GM12892 (cell line): ENCODE results near the gene ZNF324B.
A peak's percentile ranks its signal among the peaks of the same experiment; 100 is the strongest.
"Not testable (repeated sequence)": the region's sequence is repeated elsewhere in the genome, so short reads cannot be mapped to it uniquely, and the experiment has no call there.

Experiments used
- DNase-seq: peaks from one replicate; pipeline ENCODE4 v3.0.0; 2011; ENCODE audit not compliant: insufficient read length
- FAIRE-seq: peaks from 2 replicates; lab custom pipeline; 2011; peaks lifted over from hg19 to GRCh38; lab: Jason Lieb, UNC
- POLR2A ChIP-seq: IDR thresholded peaks from 2 replicates; pipeline ENCODE4 v1.6.1; 2011; ENCODE audit warnings: low read depth, low read length, control low read depth
- POLR2AphosphoS5 ChIP-seq: IDR thresholded peaks from 2 replicates; pipeline ENCODE4 v1.6.1; 2011; ENCODE audit warnings: low read depth, low read length, control low read depth
- TAF1 ChIP-seq: IDR thresholded peaks from 2 replicates; pipeline ENCODE4 v1.6.1; 2011; ENCODE audit warnings: low read depth, mild to moderate bottlenecking, control low read depth, low read length, borderline replicate concordance

Gene ZNF324B

GRCh38 chr19:58428617-58429016 lies 22.8 kb upstream of the ZNF324B start:
- DNase-seq, result no peak
- no peak for FAIRE-seq
- TF ChIP-seq TAF1 (no peak), POLR2A (no peak), POLR2AphosphoS5 (no peak)

DNA sequence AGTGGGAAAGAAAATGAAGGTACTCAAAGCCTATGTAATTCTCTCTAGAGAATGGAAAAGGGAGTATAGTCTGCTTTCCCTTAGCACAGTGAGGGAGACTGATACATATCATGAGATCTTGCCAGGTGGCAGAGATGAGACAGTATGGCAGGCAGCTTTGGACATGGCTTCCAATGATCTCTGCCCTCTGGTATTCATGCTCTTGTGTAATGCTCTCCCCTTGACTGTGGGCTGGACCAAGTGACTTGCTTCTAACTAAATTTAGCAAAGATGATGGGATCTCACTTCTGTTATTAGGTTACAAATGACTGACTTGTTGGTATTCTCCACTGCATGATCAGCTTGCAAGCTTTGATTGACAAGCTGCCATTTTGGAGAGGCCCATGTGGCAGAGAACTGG lies 21.7 kb upstream of the ZNF324B start:
- DNase-seq (no peak), FAIRE-seq (no peak)
- TF ChIP-seq POLR2A, result no peak
- TF ChIP-seq POLR2AphosphoS5, result no peak
- TF ChIP-seq TAF1, result no peak

GRCh38 chr19:58434217-58434616 lies 17.2 kb upstream of the ZNF324B start:
- TF ChIP-seq POLR2A, result no peak
- TF ChIP-seq TAF1, result no peak
- no peak for TF ChIP-seq POLR2AphosphoS5
- DNase-seq (no peak), FAIRE-seq (no peak)

DNA sequence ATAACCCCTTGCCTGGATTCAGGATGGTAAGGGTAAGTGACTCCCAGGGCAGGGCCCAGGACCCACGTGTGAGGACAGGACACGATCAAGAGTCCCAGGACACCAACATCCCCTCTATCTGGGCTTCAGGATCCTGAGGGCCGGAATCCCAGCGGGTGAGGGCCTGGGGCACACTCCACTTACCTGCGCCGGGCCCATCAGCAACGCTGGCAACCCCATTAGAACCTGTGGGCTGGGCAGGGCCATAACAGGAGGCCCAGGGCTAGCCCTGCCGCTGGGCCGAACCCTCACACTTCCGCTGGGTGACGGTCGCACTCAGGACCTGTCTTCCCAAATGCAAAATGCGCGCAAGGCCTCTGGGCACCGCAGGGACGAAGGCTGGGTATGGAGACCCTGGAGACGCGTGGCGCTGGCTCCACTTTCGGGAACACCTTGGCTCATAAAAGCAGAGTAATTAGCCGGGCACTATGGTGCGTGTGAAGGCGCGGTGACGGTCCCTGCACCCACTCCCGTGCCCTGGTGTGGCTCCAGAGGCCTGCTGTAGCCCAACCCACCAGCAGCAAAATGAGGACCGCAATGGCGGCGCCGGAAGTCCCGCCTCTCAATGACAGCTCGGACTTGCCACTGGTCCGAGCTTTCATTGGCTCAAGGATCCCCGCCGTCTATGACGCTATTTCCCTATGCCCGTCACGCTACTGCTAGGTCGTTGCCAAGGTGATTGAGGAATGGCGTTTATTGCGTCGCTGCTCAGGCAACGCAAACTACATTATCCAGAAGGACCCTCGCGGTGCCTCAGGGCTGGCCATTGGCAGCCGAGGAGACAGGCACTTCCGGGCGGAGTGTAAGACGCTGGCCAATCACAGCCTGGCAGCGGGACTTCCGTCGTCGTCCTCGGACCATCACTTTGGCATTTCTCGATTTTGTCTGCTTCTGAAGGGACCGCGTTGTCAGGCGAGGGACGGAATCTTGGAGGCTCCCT lies 11.6 kb upstream of the ZNF324B start, which contains the start of gene ZNF132:
TSS of gene ZNF132 (minus strand) at position 578 of the 979 bp plus-strand sequence. CDS start at position 246, 332 bp downstream.
- DNase-seq (peak; percentile 90), FAIRE-seq (peak; percentile 97)
- TF ChIP-seq POLR2AphosphoS5 (no peak), POLR2A (no peak), TAF1 (no peak)

- TF ChIP-seq POLR2A (no peak), TAF1 (no peak), POLR2AphosphoS5 (no peak)
- DNase-seq (no peak), FAIRE-seq (no peak)
These were observed 10.9 kb upstream of the ZNF324B start for GRCh38 chr19:58440556-58440955.

DNA sequence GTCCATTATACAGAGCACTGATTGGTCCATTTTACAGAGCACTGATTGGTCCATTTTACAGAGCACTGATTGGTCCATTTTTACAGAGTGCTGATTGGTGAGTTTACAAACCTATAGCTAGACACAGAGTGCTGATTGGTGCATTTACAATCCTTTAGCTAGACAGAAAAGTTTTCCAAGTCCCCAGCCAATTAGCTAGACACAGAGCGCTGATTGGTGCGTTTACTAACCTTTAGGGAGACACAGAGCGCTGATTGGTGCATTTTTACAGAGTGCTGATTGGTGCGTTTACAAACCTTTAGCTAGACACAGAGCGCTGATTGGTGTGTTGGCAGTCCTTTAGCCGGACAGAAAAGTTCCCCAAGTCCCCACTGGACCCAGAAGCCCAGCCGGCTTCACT lies 8.4 kb upstream of the ZNF324B start:
- not testable (repeated sequence) for DNase-seq, FAIRE-seq

DNA sequence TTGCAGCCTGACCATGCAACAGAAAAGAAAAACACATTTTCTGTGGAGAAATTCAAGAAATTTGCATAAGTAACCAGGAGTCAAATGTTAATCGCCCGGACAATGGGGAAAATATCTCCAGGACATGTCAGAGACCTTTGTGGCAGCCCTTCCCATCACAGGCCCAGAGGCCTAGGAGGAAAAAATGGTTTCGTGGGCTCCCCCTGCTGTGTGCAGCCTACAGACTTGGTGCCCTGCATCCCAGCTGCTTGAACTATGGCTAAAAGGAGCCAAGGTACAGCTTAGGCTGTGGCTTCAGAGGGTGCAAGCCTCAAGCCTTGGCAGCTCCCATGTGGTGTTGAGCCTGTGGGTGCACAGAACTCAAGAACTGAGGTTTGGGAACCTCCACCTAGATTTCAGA lies 2.6 kb upstream of the ZNF324B start:
- FAIRE-seq, DNase-seq: not testable (repeated sequence)

DNA sequence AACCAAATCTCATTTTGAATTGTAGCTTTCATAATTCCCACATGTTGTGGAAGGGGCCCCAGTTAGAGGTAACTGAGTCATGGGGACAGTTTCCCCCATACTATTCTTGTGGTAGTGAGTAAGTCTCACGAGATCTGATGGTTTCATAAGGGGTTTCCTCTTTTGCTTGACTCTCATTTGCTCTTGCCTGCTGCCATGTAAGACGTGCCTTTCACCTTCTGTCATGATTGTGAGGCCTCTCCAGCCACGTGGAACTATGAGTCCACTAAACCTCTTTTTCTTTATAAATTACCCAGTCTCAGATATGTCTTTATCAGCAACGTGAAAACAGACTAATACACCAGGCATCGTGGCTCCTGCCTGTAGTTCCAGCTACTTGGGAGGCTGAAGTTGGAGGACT lies 1.4 kb upstream of the ZNF324B start:
- not testable (repeated sequence) for DNase-seq, FAIRE-seq

- FAIRE-seq (no peak), DNase-seq (no peak)
These were observed 515 bp upstream of the ZNF324B start for GRCh38 chr19:58450856-58451357.

DNA sequence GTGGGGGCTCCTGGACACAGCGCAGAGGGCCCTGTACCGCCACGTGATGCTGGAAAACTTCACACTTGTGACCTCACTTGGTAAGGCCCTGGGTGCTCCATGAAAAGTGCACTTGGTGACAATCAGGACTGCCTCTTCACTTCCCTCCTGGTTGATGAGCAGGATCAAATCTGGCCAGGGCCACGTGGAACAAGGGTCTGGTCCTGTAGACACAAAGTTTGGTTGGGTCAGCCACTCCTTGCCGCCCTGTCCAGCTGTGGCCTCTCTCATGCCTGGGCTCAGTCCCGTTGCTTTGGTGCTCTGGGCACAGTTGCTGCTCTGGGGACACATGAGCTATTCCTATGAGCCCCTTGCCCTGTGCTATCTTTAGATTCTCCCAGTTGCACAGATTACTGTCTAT lies 2.3 kb downstream of the ZNF324B start:
- no peak for TF ChIP-seq POLR2A
- TF ChIP-seq POLR2AphosphoS5, result no peak
- TF ChIP-seq TAF1, result no peak
- no peak for FAIRE-seq
- DNase-seq, result no peak

More at GRCh38 chr19:58450856-58451357, 515 bp upstream of the ZNF324B start:
- no peak for TF ChIP-seq POLR2AphosphoS5
- no peak for TF ChIP-seq POLR2A

GRCh38 chr19:58455306-58455705 lies 3.9 kb downstream of the ZNF324B start:
- DNase-seq, result no peak
- TF ChIP-seq POLR2AphosphoS5 (no peak), TAF1 (no peak), POLR2A (no peak)
- FAIRE-seq, result no peak

DNA sequence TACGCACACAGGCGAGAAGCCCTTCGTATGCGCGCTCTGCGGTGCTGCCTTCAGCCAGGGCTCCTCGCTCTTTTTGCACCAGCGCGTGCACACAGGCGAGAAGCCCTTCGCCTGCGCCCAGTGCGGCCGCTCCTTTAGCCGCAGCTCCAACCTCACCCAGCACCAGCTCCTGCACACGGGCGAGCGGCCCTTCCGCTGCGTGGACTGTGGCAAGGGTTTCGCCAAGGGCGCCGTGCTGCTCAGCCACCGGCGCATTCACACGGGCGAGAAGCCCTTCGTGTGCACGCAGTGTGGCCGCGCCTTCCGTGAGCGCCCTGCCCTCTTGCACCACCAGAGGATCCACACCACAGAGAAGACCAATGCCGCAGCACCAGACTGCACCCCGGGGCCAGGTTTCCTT lies 4.7 kb downstream of the ZNF324B start:
- no peak for DNase-seq
- FAIRE-seq, result no peak

More for the DNA sequence above, 4.7 kb downstream of the ZNF324B start:
- TF ChIP-seq POLR2A (no peak), TAF1 (no peak), POLR2AphosphoS5 (no peak)
